Measurements from ENCODE around the gene RAC2.

Gene RAC2

GRCh38 chr22:37244114-37244921 is at the start of gene RAC2:
Gene RAC2, minus strand, starts transcription at chr22:37244269. Its CDS starts 121 bp downstream, at chr22:37244148.
- DNase-seq: no peak

DNA sequence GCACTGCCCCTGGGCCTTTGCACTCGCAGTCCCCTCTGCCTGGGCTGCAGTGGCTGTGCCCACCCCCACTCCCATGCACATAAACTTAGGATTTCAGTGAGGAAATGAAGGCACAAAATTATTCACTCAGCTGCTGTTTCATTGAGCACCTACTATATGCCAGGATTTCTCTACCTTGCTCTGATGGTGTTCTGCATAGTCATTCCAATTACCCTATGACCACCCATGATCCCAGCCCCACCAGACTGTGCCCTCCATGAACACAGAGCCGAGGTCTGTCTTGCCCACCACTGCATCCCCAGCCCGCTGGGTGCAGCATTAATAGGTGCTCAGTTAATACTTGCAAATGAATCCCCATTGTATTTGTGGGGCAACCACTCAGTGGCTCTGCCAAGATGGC is 49.1 kb upstream of the RAC2 start:
- DNase-seq: no peak

DNA sequence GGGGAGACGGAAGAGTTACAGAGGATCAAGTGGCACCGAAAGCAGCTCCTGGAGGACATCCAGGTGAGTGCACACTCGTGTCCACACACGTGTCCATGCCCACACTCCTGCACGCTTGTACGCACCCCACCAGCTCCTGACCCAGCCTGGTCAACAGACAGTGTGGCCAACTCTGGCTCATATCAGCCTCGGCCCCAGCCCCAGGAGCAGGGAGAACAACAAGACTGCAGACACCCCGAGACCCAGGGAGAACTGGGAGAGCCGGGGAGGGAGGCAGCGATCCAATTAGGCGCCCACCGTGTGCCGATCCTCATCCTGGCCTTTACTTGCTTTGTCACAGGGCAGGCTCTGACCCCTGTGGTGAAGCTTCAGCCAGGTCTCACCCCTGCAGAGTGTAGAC is 48.6 kb upstream of the RAC2 start:
- no peak for DNase-seq

DNA sequence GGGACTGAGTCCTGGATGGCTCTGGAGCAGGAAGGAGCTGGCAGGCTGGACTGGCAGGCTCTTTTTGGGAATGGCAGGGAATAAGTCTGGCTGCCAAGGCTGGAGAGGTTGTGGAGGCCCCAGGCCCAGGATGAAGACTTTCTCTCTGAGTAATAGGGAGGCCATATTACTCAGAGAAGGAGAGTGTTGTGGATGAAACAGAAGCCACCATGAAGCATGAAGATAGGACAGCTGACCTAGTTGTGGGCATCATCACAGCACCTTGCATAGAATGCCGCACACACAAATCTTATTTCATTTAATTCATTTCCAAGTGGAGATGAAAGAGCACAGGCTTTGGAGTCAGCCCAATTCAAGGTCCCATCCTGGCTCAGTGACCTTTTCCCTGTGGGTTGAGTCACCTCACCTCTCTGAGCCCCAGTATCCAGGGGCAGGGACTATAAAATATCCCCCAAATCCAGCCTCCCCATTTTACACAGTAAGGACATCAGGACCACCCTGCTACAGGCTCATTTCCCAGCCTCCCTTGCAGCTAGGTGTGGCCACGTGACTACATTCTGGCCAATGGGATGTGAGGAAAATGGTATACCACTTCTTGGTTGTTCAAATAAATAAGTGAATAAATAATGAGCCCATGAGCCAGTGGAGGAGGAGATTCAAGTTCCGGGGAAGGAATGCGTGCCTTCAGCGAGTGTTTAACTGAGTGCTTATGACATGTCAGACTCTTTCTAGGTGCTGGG is 47.7 kb upstream of the RAC2 start:
- DNase-seq: no peak

- no peak for DNase-seq
These were observed 46.7 kb upstream of the RAC2 start for GRCh38 chr22:37290737-37291136.

DNA sequence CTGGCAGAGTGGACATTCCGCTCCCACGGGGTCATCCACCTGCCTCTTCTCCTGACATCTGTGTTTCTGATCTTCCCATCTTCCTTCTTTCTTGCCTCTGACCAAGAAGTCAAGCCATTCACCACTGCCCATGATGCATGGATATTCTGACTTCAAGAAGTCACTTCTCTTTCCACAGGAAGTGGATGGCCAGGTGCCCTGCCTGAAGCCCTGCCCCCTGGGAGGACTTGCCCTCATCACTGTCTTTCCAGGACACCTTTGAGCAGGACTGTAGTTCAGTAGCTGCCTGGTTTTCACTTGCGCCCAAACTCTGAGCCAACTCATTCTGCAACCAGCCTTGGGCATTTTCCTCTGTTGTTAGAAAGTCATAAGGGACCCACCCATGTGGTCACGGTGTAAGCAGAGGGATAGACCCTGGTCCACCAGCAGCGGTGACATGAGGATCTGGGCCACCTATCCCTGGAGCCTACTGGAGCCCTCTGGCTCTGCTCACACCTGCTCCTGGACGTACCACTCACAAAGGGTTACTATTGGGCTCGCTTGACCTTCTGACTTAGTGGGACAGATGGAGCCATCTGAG is 45.2 kb upstream of the RAC2 start:
- DNase-seq: no peak

DNA sequence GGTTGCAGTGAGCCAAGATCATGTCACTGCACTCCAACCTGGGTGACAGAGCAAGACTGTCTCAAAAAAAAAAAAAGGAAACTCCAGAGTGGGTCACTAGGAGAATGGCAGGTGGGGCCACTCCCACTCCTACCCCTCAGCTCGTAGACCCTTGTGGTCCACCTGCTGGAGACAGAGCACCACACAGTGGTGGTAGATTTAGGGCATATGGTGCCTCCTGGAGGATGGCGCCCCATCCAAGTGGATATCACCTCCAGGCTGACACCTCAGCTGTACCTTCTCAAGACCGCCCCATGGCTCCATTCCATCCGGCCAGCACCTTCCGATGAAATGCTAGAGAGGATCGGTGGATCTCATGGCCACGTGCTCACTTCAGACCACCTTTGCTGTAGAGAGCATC is 44.5 kb upstream of the RAC2 start:
- no peak for DNase-seq

DNA sequence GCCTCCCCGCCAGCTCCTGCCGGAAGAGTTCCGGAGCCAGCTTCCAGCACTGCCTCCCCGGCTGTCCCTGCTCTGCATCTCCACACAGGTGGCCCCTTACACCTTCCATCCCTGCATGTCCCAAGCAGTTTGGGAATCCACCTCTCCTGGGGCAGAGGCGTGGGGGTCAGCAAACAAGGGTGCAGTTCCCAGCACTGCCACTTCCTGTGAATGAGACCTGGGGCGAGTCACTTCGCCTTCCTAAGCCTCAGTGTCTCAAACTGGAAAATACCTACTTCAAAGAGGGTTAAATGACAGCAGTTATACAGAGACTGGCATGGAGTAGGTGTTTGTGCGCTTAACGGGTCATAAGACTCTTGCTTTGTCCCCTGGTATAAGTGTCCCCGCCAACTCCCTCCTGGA is 43.5 kb upstream of the RAC2 start:
- no peak for DNase-seq

- DNase-seq: no peak
These were observed 41.9 kb upstream of the RAC2 start for GRCh38 chr22:37285937-37286336.

DNA sequence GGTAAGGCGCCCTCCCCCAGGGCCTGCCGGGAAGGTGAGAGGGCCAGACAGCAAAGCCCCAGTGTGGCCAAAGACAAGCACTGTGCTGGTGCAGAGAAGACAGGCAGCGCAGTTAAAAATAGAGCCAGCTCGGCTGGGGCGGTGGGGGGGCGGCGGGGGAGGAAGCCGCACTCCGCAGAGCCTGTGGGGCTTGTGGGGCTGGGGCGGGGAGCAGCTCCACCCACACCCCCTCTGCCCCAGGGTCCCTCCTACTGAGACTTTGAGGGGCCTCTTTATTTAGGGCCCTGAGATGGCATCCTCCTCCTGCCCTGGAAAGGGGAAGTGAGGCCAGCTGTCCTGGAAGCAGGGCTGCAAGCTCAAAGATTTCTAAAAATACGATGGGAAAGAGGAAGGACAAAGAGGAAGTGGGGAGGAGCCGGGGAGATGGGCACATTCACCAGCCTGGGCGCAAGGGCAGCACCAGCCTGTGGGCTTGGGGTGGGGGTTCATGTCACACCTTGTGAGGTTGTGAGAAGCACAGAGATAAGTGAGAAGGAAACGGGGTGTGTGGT is 40.8 kb upstream of the RAC2 start:
- DNase-seq: no peak

DNA sequence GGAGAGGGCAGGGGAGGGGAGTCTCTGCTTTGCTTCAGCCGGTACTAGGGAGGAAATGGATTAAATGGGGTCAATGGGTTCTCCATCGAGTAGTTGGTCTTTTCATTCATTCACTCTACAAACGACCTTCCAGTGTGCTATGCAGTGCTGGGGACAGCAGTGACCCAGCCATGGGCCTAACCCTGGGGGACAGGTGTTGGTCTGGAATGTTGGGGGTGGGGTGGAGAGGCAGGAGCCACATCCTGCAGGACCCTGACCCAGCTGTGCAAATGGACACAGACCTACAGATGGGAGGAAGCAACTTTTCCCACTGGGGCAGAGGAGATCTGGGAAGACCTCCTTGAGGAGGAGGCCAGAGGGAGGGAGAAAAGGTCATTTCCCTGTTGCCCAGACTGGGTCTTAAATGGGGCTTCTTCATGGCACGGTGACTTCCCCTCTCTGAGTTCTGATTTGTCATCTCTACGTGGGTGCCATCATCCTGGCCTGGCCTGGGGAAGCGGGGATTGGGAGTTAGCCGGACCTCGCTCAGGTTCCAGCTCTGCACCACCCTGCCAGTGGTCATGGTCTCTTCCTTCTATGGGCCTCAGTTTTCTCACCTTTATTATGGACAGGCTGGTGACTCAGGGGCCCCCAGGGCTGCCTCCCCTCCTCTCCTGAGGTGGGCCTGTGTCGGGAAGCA is 40.2 kb upstream of the RAC2 start:
- DNase-seq: no peak

DNA sequence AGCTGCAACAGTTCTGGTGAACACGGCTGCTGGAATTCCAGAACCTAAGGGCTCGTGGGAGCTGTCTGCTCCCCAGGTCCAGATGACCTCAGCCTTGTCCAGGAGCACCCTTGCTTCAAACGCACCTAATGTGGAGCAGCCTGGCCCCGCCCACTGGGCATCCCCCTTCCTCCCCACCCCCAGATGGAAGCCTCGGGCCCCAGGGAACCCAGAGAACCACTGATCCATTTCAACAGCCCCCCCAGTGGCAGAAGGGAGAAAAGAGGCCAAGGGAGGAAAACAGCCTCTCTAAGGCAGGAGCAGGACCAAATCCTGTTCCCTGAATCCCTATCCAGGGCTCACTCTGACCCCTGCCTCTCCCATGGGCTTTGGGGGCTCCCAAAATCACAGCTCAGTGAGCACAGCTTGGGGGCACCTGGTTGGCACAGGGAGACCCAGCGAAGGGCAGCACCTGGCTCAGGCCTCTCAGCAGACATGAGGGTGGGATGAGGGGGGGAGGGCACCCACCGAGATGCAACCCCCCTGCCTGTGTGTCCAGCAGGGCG is 39.4 kb upstream of the RAC2 start:
- DNase-seq: no peak

DNA sequence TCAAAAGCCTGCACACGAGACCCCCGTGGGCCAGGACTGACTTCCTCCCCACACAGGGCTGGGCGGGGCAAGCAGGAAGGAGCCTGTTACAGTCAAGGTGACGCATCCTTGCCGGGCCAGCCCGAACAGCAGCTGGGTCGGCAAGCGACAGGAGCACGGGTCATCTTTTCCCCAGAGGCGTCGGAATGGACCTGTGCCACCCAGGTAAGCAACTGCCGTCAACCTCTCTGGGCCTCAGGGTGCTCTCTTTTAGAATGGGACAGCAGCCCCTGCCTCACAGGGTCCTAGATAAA is 38.3 kb upstream of the RAC2 start, which contains the start of gene CYTH4:
TSS of gene CYTH4 (plus strand) at position 124 of the 293 bp plus-strand sequence. CDS start at position 186, 62 bp downstream.
- no peak for DNase-seq

- DNase-seq: no peak
These were observed 37.7 kb upstream of the RAC2 start for GRCh38 chr22:37281646-37282384.

DNA sequence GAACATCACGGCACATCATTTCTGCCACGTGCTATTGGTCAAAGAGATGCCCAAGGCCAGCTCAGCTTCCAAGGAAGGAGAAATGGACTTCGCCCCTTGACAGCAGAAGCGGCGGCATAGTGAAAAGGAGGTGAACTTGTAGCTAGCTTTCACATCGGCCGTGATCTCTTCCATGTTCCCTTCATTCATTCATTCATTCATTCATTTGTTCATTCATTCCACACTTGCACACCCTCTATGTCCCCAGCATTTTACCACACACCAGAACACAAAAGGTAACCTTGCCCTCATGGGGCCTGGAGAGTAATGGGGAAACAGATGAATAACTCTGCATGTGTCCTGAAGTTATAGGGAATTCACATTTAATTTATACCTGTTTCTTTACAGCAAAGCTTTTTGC is 37.1 kb upstream of the RAC2 start:
- no peak for DNase-seq

- DNase-seq: no peak
These were observed 36.6 kb upstream of the RAC2 start for GRCh38 chr22:37280718-37281117.

DNA sequence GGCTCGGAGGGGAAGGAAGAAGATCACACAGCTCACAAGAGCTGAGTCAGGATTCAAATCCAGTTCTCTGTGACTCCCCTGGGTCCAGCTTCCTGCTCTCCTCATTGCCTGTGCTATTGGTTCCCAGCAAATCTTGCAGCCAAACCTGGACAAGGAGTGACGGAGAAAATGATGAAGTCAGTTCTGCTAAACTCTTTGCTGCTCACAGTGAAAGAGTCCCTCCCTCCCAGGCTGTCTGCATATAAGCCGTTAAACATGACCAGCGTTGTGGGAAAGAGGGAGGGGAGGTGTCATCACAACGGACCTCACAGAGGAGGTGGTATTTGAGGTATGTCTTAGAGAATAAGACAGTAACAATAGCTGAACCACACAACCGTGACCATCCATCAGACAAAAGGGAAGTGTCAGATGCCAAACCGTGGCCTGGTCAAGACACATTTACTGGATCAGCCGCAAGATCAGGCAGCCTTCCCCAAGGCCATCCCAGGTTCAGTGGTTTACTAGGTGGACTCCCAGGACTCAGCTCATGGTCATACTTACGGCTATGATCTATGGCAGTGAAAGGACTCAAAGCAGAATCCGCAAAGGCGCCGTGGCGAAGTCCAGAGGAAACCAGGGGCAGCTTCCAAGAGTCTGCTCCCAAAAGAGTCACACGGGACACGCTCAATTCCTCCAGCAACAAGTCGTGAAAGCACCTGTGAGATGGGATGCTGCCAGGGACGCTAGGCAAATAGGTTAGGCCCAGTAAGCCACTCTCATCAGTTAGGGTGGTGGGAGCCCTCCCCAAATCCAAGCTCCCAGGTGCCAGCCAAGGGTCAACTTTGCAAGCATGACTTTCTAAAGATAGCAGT is 35.5 kb upstream of the RAC2 start:
- no peak for DNase-seq

DNA sequence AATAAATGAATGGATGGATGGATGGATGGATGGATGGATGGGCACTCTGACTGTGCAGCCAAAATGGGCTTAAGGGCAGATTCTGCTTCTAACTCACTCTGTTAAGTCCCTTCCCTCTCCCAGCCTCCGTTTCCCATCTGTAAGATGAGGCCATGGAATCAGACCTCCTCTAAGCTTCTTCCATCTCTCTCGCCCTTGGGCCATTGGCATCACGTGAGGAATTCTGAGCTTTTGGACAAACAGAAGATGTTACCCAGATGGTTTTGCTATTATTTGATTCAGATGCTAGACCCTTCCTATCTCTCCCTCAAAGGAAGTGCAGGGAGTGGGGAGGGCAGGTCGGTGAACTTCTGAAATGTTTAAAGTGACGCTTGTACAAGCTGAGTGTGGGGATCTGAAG is 34.2 kb upstream of the RAC2 start:
- DNase-seq: no peak

DNA sequence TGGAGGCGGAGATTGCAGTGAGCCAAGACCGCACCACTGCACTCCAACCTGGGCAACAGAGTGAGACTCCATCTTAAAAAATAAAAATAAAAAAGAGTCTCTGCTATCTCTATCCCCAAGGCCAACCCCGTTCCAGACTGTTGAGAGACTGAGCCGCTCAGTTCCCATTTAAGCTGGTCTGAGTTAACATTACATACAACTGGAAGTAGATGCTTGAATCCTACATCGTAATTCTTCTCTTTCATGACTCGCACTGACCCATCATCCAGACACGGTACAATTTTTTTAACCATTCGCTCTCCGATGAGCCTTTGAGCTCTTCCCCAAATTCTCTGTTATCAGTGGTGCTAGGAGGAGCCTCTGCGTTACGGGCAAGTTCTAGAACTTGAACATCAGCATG is 33.3 kb upstream of the RAC2 start:
- DNase-seq: no peak

- no peak for DNase-seq
These were observed 32.7 kb upstream of the RAC2 start for GRCh38 chr22:37276776-37277175.

DNA sequence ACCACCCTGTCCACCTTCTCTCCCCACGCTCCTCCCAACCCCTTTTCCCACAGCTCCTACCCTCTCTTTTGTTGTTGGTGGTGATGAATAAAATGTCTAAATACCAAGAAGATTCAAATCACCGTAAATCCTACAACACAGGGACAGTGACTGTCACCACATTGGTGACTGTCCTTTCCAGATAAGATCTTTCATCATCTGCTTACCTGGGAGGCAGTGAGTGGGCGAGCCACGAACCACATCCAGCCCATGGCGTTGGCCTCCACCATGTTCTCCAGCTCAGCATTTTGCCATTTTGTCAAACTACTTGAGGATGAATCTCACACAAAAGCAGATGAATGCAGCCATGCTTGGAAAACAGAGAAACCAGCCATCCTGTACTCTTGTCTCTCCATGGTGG is 31.6 kb upstream of the RAC2 start:
- no peak for DNase-seq

Measured in NCI-H187 treated with DMSO at 0.1 percent for 48 hours (cell line).